Smooth muscle cell of the coronary artery (primary cell): ENCODE measurements around the gene TRMT44. TPM values are rescaled to one million over a fixed set of nuclear protein-coding genes. Genes with fewer than 3 reads are reported as not detected.

Source experiments
- total RNA-seq: library from RNA; depleted of rRNA; stranded (reverse); fragments of >200 nt; gene quantifications from 2 replicates; pipeline ENCODE4 v1.2.3, GENCODE V29; 2014; ENCODE audit warnings: low replicate concordance

TRMT44 gene
- 8.1 and 9.3 TPM in 2 replicates for total RNA-seq

GRCh38 chr4:8440492-8441311, at the start of gene TRMT44, which contains the start of gene ACOX3:
TSS of gene TRMT44 (plus strand) at chr4:8440777. CDS start at chr4:8440823, 46 bp downstream.
TSS of gene ACOX3 (minus strand) at chr4:8440723. CDS start at chr4:8416521, 24,202 bp downstream.

Other genes starting within 250 kb of the TRMT44 start
- 1.2 and 6.8 TPM in 2 replicates for gene SH3TC1, start 241.5 kb upstream of the TRMT44 start, total RNA-seq
- 0.45 and 6.8 TPM in 2 replicates for gene HTRA3, start 171.0 kb upstream of the TRMT44 start, total RNA-seq
- gene ACOX3, start 54 bp upstream of the TRMT44 start, total RNA-seq: 17.7 and 34.0 TPM in 2 replicates
- gene GPR78, start 139.6 kb downstream of the TRMT44 start, total RNA-seq: under 0.01 and 1.4 TPM in 2 replicates
- 0.98 and 33.7 TPM in 2 replicates for gene CPZ, start 152.0 kb downstream of the TRMT44 start, total RNA-seq